Mononuclear cell (primary cell): ENCODE data around the gene RAB14. TPM values are rescaled to one million over a fixed set of nuclear protein-coding genes. Genes with fewer than 3 reads are reported as not detected.

Experiments
- H3K27me3 ChIP-seq: 2 replicates; pipeline ENCODE4 v1.6.0; 2011; ENCODE audit warnings: low read length, control low read depth; ENCODE audit not compliant: insufficient read depth
- H3K4me1 ChIP-seq: 2 replicates; pipeline ENCODE4 v1.5.1; 2011; ENCODE audit warnings: mild to moderate bottlenecking, low read length, control low read depth; ENCODE audit not compliant: insufficient read depth
- H3K4me3 ChIP-seq: 2 replicates; pipeline ENCODE4 v1.5.1; 2011; ENCODE audit warnings: mild to moderate bottlenecking, low read length, moderate library complexity
- H3K9me3 ChIP-seq: 2 replicates; pipeline ENCODE4 v1.5.1; 2011; ENCODE audit warnings: low read depth, mild to moderate bottlenecking, control low read depth, low read length
- total RNA-seq: library from RNA; depleted of rRNA; stranded (reverse); fragments of >200 nt; gene quantifications from one replicate; pipeline ENCODE4 v1.2.3, GENCODE V29; 2012

RAB14 gene
- total RNA-seq, 1 donor = 49.7 TPM

GRCh38 chr9:121169094-121169601, 32.5 kb downstream of the RAB14 start:
- no peaks in the 10 kb centered on the region for H3K27me3 ChIP-seq
- H3K4me1 ChIP-seq = no peaks in the 10 kb centered on the region
- H3K4me3 ChIP-seq = no peak overlapping the region
- H3K9me3 ChIP-seq = no peaks in the 10 kb centered on the region

- no peaks in the 10 kb centered on the region for H3K4me1 ChIP-seq
- H3K9me3 ChIP-seq = no peaks in the 10 kb centered on the region
- H3K4me3 ChIP-seq = no peak overlapping the region
- no peaks in the 10 kb centered on the region for H3K27me3 ChIP-seq
Observed at GRCh38 chr9:121168052-121168451, 33.6 kb downstream of the RAB14 start.

DNA sequence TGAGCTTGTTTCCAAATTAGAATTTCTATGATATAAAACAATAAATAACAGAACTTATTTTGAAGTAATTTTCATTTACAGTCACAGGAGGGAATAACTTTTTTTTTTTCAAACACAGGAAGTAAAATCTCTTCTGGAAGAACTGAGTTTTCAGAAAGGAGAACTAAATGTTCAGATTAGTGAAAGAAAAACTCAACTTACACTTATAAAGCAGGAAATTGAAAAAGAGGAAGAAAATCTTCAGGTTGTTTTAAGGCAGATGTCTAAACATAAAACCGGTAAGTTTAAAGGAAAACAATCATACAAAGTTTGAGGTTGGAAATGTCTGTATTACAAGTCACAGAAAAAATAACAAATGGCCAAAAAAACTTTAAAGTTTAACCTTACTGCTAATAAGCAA, 41.6 kb downstream of the RAB14 start:
- Histone ChIP-seq H3K4me3 (no peak overlapping the region), H3K27me3 (no peaks in the 10 kb centered on the region), H3K9me3 (no peaks in the 10 kb centered on the region), H3K4me1 (peaks cover 30% of the 10 kb centered on the region)

DNA sequence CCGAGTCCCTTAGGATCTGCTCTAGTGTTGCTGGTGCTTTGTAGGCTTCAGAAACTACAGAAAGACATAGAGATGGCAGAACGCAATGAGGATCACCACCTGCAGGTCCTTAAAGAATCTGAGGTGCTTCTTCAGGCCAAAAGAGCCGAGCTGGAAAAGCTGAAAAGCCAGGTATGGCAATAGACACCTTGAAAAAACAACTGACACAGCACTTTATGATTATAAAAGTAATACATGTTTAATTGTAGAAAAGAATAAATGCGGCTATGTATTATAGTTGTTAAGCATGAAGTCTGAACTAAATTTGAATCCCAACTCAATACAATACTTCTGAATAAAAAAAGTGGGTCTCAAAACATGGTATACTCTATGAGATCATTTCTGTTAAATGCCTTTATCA, 43.7 kb downstream of the RAB14 start:
- no peak overlapping the region for H3K4me3 ChIP-seq
- H3K4me1 ChIP-seq = peaks cover 30% of the 10 kb centered on the region
- no peaks in the 10 kb centered on the region for H3K27me3 ChIP-seq
- H3K9me3 ChIP-seq = no peaks in the 10 kb centered on the region

DNA sequence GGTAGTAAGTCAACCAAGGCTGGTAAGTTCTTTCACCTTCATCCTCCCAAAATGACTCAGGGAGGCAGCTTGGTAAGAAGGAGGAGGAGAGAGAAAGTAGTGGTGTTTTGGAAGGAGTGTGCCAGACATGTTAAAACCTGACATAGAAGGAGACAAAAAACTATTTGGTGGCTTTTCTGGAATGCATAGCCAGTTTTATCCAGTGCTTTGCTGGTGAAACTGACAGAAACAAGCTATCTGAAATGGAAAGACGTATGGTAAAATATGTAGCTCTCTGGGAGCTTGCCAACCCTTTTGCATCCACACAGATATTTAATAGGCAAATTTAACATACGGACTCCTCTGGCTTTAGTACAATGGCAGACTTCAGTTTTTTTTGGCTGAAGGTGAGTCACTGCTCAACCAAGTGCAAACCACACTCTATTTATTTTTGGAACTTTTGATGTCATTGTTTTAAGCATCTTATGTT, 45.4 kb downstream of the RAB14 start:
- no peaks in the 10 kb centered on the region for H3K9me3 ChIP-seq
- H3K4me3 ChIP-seq = no peak overlapping the region
- H3K4me1 ChIP-seq = peaks cover 37% of the 10 kb centered on the region
- no peaks in the 10 kb centered on the region for H3K27me3 ChIP-seq

DNA sequence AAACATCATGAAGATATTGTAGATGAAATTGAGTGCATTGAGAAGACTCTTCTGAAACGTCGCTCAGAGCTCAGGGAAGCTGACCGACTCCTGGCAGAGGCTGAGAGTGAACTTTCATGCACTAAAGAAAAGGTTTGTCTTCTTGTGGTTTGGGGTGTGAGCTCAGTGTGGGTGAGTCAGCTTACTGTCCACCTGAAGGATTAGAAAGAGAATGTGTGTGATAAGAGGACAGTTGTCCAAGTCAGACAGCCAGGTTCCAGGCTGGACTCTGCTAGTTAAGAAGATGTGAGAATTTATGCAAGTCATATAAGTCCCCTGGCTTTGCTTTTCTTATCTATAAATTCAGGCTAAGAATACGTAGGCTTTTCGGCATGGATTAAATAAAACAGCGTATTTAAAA, 46.9 kb downstream of the RAB14 start:
- Histone ChIP-seq H3K4me1 (peaks cover 30% of the 10 kb centered on the region), H3K27me3 (no peaks in the 10 kb centered on the region), H3K9me3 (no peaks in the 10 kb centered on the region), H3K4me3 (no peak overlapping the region)

GRCh38 chr9:121153642-121154041, 48.0 kb downstream of the RAB14 start:
- no peak overlapping the region for H3K4me3 ChIP-seq
- H3K27me3 ChIP-seq = no peaks in the 10 kb centered on the region
- peaks cover 18% of the 10 kb centered on the region for H3K4me1 ChIP-seq
- no peaks in the 10 kb centered on the region for H3K9me3 ChIP-seq

GRCh38 chr9:121150188-121150587, 51.5 kb downstream of the RAB14 start:
- peaks cover 8% of the 10 kb centered on the region for H3K4me1 ChIP-seq
- H3K4me3 ChIP-seq = no peak overlapping the region
- no peaks in the 10 kb centered on the region for H3K9me3 ChIP-seq
- H3K27me3 ChIP-seq = no peaks in the 10 kb centered on the region

DNA sequence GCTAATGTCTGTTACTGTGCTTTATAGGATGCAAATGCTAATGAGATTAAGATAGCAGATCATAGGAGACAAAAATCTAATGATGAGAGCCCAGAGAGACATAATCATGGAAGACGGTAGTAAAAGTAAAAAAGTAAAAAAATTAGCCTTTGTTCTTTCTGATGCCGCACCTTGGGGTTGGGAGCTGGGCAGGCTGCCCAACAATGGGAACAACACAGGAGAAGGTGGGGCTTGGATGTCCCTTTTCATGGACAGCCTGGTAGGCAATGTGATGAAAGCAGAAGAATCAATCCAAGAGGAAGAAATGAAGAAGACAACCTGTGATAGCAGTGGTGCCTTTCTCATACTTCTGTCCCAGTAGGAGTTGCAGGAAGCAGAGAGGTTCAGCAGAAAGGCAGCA, 57.2 kb downstream of the RAB14 start:
- Histone ChIP-seq H3K4me1 (no peaks in the 10 kb centered on the region), H3K27me3 (no peaks in the 10 kb centered on the region), H3K9me3 (no peaks in the 10 kb centered on the region), H3K4me3 (no peak overlapping the region)

DNA sequence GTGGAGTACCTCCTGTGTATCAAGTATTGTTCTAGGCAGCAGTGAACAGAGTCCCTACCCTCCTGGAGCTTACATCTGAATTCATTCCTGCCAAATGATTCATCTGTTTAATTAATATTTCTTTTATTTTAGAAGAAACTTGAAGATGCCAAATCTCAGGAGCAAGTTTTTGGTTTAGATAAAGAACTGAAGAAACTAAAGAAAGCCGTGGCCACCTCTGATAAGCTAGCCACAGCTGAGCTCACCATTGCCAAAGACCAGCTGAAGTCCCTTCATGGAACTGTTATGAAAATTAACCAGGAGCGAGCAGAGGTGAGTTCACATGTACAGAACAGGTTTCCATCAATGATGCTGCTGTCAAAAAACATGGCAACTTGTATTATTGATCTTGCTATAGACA, 57.9 kb downstream of the RAB14 start:
- H3K27me3 ChIP-seq = no peaks in the 10 kb centered on the region
- H3K4me1 ChIP-seq = no peaks in the 10 kb centered on the region
- H3K4me3 ChIP-seq = no peak overlapping the region
- H3K9me3 ChIP-seq = no peaks in the 10 kb centered on the region

- Histone ChIP-seq H3K4me3 (no peak overlapping the region), H3K27me3 (no peaks in the 10 kb centered on the region), H3K9me3 (no peaks in the 10 kb centered on the region), H3K4me1 (no peaks in the 10 kb centered on the region)
Observed at GRCh38 chr9:121141706-121142105, 60.0 kb downstream of the RAB14 start.

DNA sequence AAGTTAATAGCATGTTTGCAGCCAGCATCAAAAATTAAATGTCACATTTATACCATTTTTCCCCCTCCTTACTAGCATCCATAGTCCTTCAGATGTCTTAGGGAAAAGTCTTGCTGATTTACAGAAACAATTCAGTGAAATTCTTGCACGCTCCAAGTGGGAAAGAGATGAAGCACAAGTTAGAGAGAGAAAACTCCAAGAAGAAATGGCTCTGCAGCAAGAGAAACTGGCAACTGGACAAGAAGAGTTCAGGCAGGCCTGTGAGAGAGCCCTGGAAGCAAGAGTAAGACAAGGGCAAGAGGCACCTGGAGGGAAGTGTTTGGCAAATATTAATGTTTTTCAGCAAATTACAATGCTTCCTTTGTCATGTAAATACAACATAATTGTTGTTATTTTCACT, 60.4 kb downstream of the RAB14 start:
- no peaks in the 10 kb centered on the region for H3K4me1 ChIP-seq
- H3K9me3 ChIP-seq = no peaks in the 10 kb centered on the region
- no peak overlapping the region for H3K4me3 ChIP-seq
- H3K27me3 ChIP-seq = no peaks in the 10 kb centered on the region

DNA sequence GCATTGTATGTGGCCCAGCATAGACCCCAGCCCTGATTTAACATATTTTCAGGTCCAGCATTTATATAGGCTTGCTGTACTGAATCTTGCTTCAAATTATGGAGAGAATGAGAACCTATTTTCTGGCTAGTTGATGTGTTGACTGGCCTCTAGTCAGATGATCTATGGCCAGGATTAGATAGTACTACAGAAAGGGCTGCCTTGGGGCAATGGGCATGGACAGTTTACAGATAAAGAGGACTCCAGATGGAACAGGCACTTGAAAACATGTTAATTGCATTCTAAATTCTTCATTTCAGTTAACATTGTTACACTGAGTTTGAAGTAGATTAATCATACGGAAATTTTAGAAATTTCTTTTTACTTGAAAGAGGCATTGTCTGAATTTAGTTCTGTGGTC, 61.5 kb downstream of the RAB14 start:
- Histone ChIP-seq H3K4me1 (no peaks in the 10 kb centered on the region), H3K27me3 (no peaks in the 10 kb centered on the region), H3K4me3 (no peak overlapping the region), H3K9me3 (no peaks in the 10 kb centered on the region)

GRCh38 chr9:121138973-121139372, 62.7 kb downstream of the RAB14 start:
- Histone ChIP-seq H3K9me3 (no peaks in the 10 kb centered on the region), H3K27me3 (no peaks in the 10 kb centered on the region), H3K4me1 (no peaks in the 10 kb centered on the region), H3K4me3 (no peak overlapping the region)

- Histone ChIP-seq H3K27me3 (no peaks in the 10 kb centered on the region), H3K4me3 (no peak overlapping the region), H3K9me3 (no peaks in the 10 kb centered on the region), H3K4me1 (peaks cover under 1% of the 10 kb centered on the region)
Observed at GRCh38 chr9:121138561-121138960, 63.1 kb downstream of the RAB14 start.

GRCh38 chr9:121135642-121136041, 66.0 kb downstream of the RAB14 start:
- Histone ChIP-seq H3K4me3 (no peak overlapping the region), H3K27me3 (no peaks in the 10 kb centered on the region), H3K4me1 (peaks cover 14% of the 10 kb centered on the region), H3K9me3 (no peaks in the 10 kb centered on the region)
